Epithelial cell of esophagus (primary cell): ENCODE results near the gene SLC22A6.

ENCODE experiments used
- DNase-seq: peaks from one replicate; pipeline ENCODE4 v3.0.0; 2010; ENCODE audit warnings: low read depth
- H3K4me3 ChIP-seq: 2 replicates; pipeline ENCODE4 v1.5.1; 2011; ENCODE audit warnings: mild to moderate bottlenecking, low read length, control low read depth
- TF ChIP-seq, protein P1 (sequence below): IDR thresholded peaks from 2 replicates; pipeline ENCODE4 v1.5.1; 2011; ENCODE audit warnings: low read depth, mild to moderate bottlenecking, low read length, control low read depth, inconsistent platforms; ENCODE audit not compliant: insufficient read depth; ENCODE audit errors: missing control alignments

SLC22A6 gene

DNA sequence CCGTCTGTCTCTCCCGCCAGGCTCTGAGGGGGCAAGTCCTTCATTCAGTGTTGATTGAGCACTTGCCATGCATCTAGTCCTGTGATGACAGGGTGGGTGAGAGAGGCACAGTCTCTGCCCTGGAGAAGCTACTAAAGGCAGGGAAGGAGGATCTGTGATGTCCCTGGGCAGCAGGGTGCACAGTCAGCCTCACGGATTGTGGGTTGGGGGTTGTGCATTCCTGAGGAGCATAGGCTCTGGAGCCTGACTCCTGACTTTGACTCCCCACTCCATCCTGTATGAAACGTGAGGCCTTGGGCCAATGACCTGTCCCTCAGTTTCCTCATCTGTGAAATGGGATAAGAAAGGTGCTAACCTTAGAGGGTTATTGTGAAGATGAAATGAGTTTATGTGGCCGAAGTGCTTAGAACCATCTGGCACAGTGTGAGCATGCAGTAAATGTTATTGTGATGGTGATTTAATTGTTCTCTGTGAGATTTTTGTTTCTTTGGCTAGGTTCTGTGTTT is 26.2 kb upstream of the SLC22A6 start:
- H3K4me3 ChIP-seq, result no peak overlapping the region
- TF ChIP-seq, protein P1, sequence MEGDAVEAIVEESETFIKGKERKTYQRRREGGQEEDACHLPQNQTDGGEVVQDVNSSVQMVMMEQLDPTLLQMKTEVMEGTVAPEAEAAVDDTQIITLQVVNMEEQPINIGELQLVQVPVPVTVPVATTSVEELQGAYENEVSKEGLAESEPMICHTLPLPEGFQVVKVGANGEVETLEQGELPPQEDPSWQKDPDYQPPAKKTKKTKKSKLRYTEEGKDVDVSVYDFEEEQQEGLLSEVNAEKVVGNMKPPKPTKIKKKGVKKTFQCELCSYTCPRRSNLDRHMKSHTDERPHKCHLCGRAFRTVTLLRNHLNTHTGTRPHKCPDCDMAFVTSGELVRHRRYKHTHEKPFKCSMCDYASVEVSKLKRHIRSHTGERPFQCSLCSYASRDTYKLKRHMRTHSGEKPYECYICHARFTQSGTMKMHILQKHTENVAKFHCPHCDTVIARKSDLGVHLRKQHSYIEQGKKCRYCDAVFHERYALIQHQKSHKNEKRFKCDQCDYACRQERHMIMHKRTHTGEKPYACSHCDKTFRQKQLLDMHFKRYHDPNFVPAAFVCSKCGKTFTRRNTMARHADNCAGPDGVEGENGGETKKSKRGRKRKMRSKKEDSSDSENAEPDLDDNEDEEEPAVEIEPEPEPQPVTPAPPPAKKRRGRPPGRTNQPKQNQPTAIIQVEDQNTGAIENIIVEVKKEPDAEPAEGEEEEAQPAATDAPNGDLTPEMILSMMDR, result no peak
- no peak for DNase-seq

DNA sequence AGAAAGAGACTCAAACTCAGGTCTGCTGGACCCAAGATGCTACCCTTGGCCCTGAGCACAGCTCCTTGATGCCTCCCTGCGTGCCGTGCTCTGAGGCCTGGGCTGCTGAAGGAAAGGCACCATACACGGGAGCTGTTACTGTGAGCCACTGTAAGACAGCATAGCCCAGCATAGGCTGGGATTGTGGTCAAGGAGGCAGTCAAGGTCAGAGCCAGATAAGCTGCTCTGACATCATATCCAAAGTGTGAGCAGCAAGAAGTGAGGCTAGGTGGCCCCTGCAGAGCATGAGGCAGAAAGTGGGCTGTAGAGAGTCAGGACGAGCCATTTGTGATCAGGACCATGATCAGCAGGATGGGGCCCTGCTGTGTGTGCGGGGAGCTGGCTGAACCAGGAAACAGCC is 23.2 kb upstream of the SLC22A6 start:
- H3K4me3 ChIP-seq, result no peak overlapping the region
- TF ChIP-seq, protein P1, result no peak
- no peak for DNase-seq

DNA sequence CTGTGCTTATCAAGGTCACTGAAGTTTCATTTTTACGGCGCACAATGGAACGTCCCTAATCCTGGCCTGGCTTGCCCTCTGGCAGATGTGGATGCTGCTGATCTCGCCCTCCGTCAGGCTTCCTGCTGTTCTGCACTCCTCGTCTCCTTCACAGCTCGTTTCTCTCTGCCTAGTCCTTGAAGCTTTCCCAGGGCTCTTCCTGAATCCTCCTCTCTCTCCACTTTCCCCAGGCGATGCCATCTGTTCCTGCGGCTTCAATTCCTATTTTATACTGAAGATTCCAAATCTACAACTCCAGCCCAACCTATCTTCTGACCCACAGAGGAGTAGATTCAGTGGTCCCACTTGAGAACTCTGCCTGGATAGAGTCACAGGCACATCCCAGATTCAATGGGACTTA is 16.7 kb upstream of the SLC22A6 start:
- TF ChIP-seq, protein P1, result no peak
- no peak overlapping the region for H3K4me3 ChIP-seq
- no peak for DNase-seq

DNA sequence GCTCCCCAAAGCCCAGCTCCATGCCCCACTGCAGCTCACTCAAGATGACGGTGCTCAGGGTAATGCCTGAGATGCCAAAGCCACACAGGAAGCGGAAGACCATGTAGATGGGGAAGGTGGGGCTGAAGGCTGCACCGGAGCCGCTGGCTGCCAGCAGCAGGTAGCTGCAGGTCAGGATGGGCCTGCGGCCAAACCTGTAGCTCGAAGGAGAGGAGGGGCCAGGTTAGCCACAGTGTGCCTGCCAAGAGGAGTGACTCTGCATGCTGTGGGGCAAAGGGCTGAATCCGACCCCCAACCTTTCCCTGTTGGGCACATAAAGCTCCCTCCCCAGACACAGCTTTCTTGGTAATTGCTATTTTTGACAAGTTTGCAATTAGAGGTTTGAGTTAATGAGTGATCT is 14.9 kb upstream of the SLC22A6 start:
- peak; percentile 27 for DNase-seq
- no peak overlapping the region for H3K4me3 ChIP-seq
- TF ChIP-seq, protein P1, result no peak

DNA sequence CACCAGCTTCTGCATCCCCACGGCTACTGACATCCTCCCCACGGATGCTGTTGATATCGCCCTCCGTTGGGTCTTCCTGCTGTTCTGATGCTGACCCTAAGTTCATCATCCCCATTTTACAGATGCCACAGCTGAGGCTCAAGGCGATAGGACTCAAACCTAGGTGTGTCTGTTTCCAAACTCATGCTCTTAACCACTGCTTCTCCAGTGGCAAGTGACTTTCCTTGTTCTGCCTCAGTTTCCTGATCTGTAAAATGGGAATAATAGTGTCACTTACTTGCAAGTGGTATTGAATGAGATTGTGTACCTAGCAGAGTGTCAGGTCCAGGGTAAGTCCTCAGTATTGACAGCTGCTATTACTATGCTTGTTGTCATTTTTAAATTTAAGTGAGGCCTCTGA is 14.4 kb upstream of the SLC22A6 start:
- no peak overlapping the region for H3K4me3 ChIP-seq
- no peak for DNase-seq
- TF ChIP-seq, protein P1, result no peak

DNA sequence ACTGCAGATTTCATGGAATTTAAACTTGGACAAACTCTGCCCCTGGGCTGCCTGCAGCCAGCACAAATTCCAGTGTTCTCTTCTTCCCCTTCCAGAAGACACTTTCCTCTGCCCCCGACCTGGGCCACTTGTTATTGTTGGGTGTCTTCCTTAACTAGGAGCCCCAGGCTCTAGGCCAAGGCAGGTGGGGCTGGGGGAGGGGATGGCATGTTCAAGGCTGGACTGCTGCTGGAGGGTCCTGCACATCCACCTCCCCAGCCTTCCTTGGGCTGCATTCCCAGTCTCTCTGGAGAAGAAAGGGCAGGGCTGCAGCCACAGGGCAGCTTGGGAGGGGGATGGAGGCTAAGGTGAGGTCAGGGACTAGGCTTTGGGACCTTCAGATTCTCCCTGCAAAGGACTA is 11.5 kb upstream of the SLC22A6 start:
- no peak for DNase-seq
- TF ChIP-seq, protein P1, result no peak
- H3K4me3 ChIP-seq, result no peak overlapping the region

DNA sequence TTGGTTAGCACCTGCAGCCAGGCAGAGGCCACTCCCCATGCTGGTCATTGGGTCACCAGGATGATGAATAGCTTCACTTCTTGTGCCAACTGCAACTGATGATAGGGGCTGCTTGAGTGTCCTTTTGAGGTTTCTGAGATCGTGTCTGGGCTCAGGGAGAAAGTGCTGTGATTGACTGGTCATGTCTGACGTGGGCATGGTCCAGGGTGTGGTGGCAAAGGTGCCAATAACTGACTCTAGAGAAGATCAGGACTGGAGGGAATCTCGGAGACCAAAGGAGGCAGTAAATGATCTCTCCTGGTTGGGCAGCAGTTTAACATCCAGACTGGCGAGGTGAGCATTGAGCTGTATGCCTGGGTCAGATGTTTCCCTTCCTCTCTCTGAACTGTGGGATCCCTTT is 10.0 kb upstream of the SLC22A6 start:
- no peak overlapping the region for H3K4me3 ChIP-seq
- DNase-seq, result no peak
- TF ChIP-seq, protein P1, result no peak
